ENCODE results near the gene APBB2. TPM values are rescaled to one million over a fixed set of nuclear protein-coding genes. Genes with fewer than 3 reads are reported as not detected.

The APBB2 gene
- total and polyA plus RNA-seq, 2 of the 8 experiments (the other 6 are each of a cell fraction or from before 2014, with no cell fraction given) = 58.7 to 59.4 TPM

GRCh38 chr4:41179498-41180195, 34.7 kb downstream of the APBB2 start:
- Histone ChIP-seq H2BK5ac (ENCODE audit: low read depth, low read length) (no peak overlapping the region), H3K18ac (ENCODE audit: extremely low read depth, low read length) (no peak overlapping the region), H3K79me2 (ENCODE audit: control insufficient read depth in 1 of 2, insufficient read depth in 2 of 2, low read length in 2 of 2) (peaks cover 0 to 72% of the 10 kb centered on the region in 2 experiments; a peak in 3 of 4 replicates), H3K4me2 (ENCODE audit: insufficient read depth in 1 of 2, low read depth in 2 of 2, low read length in 2 of 2) (peak overlapping the region in 1 of 2 experiments; percentile 26; a peak in 2 of 4 replicates), H3K14ac (ENCODE audit: insufficient read length) (no peak overlapping the region), H3K4me1 (replicated peaks in 1 of 4; ENCODE audit: control insufficient read depth in 3 of 4, insufficient read depth in 4 of 4, low read length in 3 of 4) (peaks cover 0 to 10% (median 1%) of the 10 kb centered on the region in 4 experiments; a peak in 2 of 7 replicates), H2AFZ (ENCODE audit: low read length) (no peak overlapping the region), H4K8ac (ENCODE audit: extremely low read depth, insufficient read depth, low read length) (no peak overlapping the region), H2BK20ac (ENCODE audit: low read length) (no peak overlapping the region), H4K91ac (replicated peaks; ENCODE audit: insufficient read length, low read length) (no peak overlapping the region), H2BK12ac (ENCODE audit: low read depth, low read length) (no peak overlapping the region), H2BK120ac (replicated peaks; ENCODE audit: low read depth, low read length) (no peak overlapping the region), H3K56ac (replicated peaks; ENCODE audit: insufficient read length, low read depth, low read length) (no peak overlapping the region), H3K9me3 (ENCODE audit: insufficient read depth in 2 of 2, low read depth in 1 of 2, low read length in 1 of 2) (peaks cover 0 to 7% of the 10 kb centered on the region in 2 experiments; a peak in 1 of 4 replicates), H3K27ac (ENCODE audit: low read depth, low read length) (no peak overlapping the region), H3K23ac (ENCODE audit: insufficient read length) (no peak overlapping the region), H3K4me3 (ENCODE audit: extremely low read depth in 1 of 4, insufficient read depth in 2 of 4, low read depth in 3 of 4, low read length in 4 of 4) (no peak overlapping the region), H3K23me2 (ENCODE audit: low read depth, low read length) (no peaks in the 10 kb centered on the region), H3K79me1 (ENCODE audit: low read depth, low read length) (no peaks in the 10 kb centered on the region), H2AK5ac (ENCODE audit: low read depth, low read length) (no peak overlapping the region), H4K20me1 (replicated peaks in 1 of 2; ENCODE audit: control insufficient read depth in 1 of 2, insufficient read depth in 2 of 2, low read length in 2 of 2) (no peaks in the 10 kb centered on the region), H3K9ac (replicated peaks in 1 of 4; ENCODE audit: extremely low read depth in 1 of 4, low read depth in 3 of 4, low read length in 3 of 4) (peak overlapping the region in 1 of 4 experiments; percentile 14; a peak in 1 of 7 replicates), H3K27me3 (replicated peaks in 1 of 4; ENCODE audit: control insufficient read depth in 3 of 4, extremely low read depth in 1 of 4, insufficient read depth in 3 of 4, low read length in 3 of 4) (no peaks in the 10 kb centered on the region), H3K4ac (replicated peaks; ENCODE audit: insufficient read length, low read depth, low read length) (no peak overlapping the region), H4K5ac (ENCODE audit: insufficient read length, low read depth, low read length) (no peak overlapping the region), H2BK15ac (ENCODE audit: low read length) (no peak overlapping the region), H3K36me3 (ENCODE audit: control insufficient read depth in 2 of 4, insufficient read depth in 4 of 4, low read length in 3 of 4) (no peaks in the 10 kb centered on the region)
- ChIA-PET POLR2A (ENCODE audit: partially characterized antibody) (interaction anchor here (0.6 kb wide), 1 partner anchor 169 kb away, joined by 3 read pairs; no protein-coding TSS in a partner anchor), CTCF (ENCODE audit: partially characterized antibody) (interaction anchor here (0.6 to 2.0 kb wide), 4 partner anchors 7 to 461 kb away, joined by 3 to 6 read pairs (median 4); no protein-coding TSS in a partner anchor)
- FAIRE-seq (no peak), DNase-seq (ENCODE audit: low read depth in 1 of 2, low spot score in 2 of 2) (no peak)
- 82% methylated on average over 4 of the region's 4 CpGs; no CpG with 5 or more reads in 1 of the 2 experiments for WGBS, 2 experiments (ENCODE audit: extremely low coverage in 1 of 2, insufficient coverage in 1 of 2, insufficient read length in 1 of 2, insufficient replicate concordance in 2 of 2, low coverage in 1 of 2, low lambda C conversion rate in 2 of 2, missing lambda C conversion rate in 1 of 2)
- TF ChIP-seq EZH2 (IDR thresholded peaks at IDR 0.05; ENCODE audit: low read depth, low read length, severe bottlenecking) (no peak), CREB1 (IDR thresholded peaks at IDR 0.05) (no peak), TAF7 (optimal IDR thresholded peaks at IDR 0.05; ENCODE audit: borderline replicate concordance, low read depth, low read length) (no peak), RXRA (IDR thresholded peaks at IDR 0.05; ENCODE audit: insufficient read depth, low read depth, low read length) (no peak), CTBP2 (IDR thresholded peaks at IDR 0.05; ENCODE audit: borderline replicate concordance, insufficient read depth, insufficient read length, low read length) (no peak), SP1 (IDR thresholded peaks at IDR 0.05; ENCODE audit: low read depth, low read length) (no peak), E2F6 (IDR thresholded peaks at IDR 0.05) (no peak), SRF (IDR thresholded peaks at IDR 0.05; ENCODE audit: low read depth, low read length) (no peak), ATF3 (IDR thresholded peaks at IDR 0.05; ENCODE audit: insufficient read depth, low read depth, low read length) (no peak), USF2 (IDR thresholded peaks at IDR 0.05; ENCODE audit: low read length) (no peak)

Measured in H1 (cell line).